ENCODE data around the gene DNAH6.

DNA sequence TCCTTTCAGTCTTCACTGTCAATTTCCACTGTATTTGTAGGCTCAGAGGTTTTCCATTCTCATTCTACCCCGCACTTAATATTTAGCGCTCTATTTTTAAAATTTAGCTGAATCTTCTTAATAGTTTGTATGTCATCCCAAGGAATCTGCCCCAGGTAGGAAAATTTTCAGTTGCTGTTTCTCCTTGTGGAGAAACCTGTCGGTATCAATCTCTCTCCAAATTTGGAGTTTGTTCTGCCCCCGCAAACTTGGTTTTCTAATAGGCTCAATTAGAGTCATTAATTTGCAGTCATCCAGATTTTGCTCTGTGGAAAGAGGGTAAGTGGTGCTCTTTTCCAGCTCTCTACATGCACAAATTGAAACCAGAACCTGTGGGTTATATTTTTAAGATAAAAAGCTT, 87.6 kb downstream of the DNAH6 start:
- TF ChIP-seq EZH2phosphoT487 (conservative IDR thresholded peaks at IDR 0.05; ENCODE audit: low read length) (no peak), CTCF (IDR thresholded peaks at IDR 0.05; ENCODE audit: insufficient read depth, low read length, poor library complexity, severe bottlenecking) (no peak)
